WERI-Rb-1 (cell line): ENCODE measurements around the gene SLC18A2.

Experiments used
- DNase-seq: peaks from one replicate; pipeline ENCODE4 v3.0.0-alpha.2; 2020
- H3K27ac ChIP-seq: fragments of 250-450 bp; sonication (Bioruptor Pico); 2 replicates; pipeline ENCODE4 v1.5.1; 2020; ENCODE audit warnings: mild to moderate bottlenecking, moderate library complexity
- H3K27me3 ChIP-seq: fragments of 250-450 bp; sonication (Bioruptor Pico); 2 replicates; pipeline ENCODE4 v1.5.1; 2021; ENCODE audit warnings: mild to moderate bottlenecking, low read depth, moderate library complexity; ENCODE audit not compliant: insufficient read depth, severe bottlenecking
- H3K36me3 ChIP-seq: fragments of 250-450 bp; sonication (Bioruptor Pico); 2 replicates; pipeline ENCODE4 v1.5.1; 2020; ENCODE audit warnings: mild to moderate bottlenecking, moderate library complexity
- H3K4me3 ChIP-seq: 2 replicates; pipeline ENCODE4 v1.5.1; 2011; ENCODE audit warnings: low read depth, mild to moderate bottlenecking, control low read depth, low read length
- H3K9me3 ChIP-seq: fragments of 250-450 bp; sonication (Bioruptor Pico); 2 replicates; pipeline ENCODE4 v1.5.1; 2021; ENCODE audit warnings: mild to moderate bottlenecking, moderate library complexity; ENCODE audit not compliant: severe bottlenecking
- CTCF ChIP-seq: IDR thresholded peaks from 2 replicates; pipeline ENCODE4 v1.5.1; 2011; ENCODE audit warnings: low read depth, mild to moderate bottlenecking, control low read depth, inconsistent platforms, low read length

Gene SLC18A2

DNA sequence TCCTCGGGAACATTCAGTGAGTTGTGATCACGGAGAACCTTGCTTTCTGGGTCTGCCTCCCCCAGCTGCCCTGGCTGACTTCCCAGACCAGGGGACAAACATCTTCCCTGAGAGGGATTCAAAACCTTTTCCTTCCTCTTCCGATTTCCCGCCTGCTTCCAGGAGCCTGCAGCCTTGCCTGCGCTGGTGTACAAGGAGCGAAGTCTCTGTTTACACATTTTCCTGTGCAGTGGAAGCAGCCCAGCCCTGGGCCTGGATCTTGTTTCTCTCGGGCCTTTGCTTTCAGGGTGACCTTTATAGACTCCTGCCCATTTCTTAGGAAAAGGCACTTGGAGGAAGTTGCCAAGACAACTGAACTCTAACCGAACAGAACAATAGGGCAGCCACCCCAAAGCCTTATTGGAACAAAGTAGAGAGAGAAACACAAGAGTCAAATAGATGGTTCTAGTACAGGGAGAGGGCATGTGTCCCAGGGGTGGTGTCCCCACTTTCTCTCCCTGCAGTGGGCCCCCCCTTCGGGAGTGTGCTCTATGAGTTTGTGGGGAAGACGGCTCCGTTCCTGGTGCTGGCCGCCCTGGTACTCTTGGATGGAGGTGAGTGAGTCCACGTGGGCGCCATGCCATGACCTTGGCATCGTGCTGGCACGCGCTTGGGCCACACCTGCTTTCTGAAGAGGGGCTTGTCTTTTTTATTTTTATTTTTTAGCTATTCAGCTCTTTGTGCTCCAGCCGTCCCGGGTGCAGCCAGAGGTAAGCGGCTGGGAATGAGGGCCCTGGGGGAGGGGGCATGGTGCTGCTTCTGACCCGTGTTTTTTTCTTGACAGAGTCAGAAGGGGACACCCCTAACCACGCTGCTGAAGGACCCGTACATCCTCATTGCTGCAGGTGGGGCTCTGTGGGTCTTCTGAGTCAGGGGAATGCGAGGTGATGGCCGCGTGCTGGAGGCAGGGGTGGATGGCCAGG lies 14.1 kb downstream of the SLC18A2 start:
- no peaks in the 10 kb centered on the region for H3K36me3 ChIP-seq
- H3K27ac ChIP-seq = no peak overlapping the region
- peaks cover 5% of the 10 kb centered on the region for H3K27me3 ChIP-seq
- H3K9me3 ChIP-seq = no peaks in the 10 kb centered on the region
- TF ChIP-seq CTCF = no peak
- DNase-seq = no peak
- no peak overlapping the region for H3K4me3 ChIP-seq

GRCh38 chr10:117255835-117256460 lies 15.0 kb downstream of the SLC18A2 start:
- H3K27ac ChIP-seq = no peak overlapping the region
- H3K9me3 ChIP-seq = no peaks in the 10 kb centered on the region
- no peak for TF ChIP-seq CTCF
- DNase-seq = no peak
- H3K4me3 ChIP-seq = no peak overlapping the region
- peaks cover 3% of the 10 kb centered on the region for H3K27me3 ChIP-seq
- H3K36me3 ChIP-seq = no peaks in the 10 kb centered on the region

GRCh38 chr10:117256910-117257309 lies 16.0 kb downstream of the SLC18A2 start:
- Histone ChIP-seq H3K9me3 (no peaks in the 10 kb centered on the region), H3K36me3 (no peaks in the 10 kb centered on the region), H3K4me3 (no peak overlapping the region), H3K27me3 (peaks cover 3% of the 10 kb centered on the region), H3K27ac (no peak overlapping the region)
- DNase-seq = no peak
- no peak for TF ChIP-seq CTCF

DNA sequence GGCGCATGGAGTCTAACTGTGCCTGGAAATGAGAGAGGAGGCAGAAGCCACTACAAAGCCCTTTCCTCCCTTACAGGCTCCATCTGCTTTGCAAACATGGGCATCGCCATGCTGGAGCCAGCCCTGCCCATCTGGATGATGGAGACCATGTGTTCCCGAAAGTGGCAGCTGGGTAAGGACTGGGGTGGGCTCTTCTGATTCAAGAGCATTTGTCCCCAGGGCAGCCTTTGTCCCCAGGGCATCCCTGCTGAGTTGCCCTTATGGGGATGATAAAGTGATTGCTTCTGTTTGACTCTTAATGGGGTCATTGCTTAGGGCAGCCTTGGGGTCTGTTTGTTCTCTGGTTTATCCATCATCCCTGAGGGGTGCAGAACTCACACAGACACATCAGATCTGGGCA lies 16.8 kb downstream of the SLC18A2 start:
- Histone ChIP-seq H3K27me3 (peaks cover 3% of the 10 kb centered on the region), H3K4me3 (no peak overlapping the region), H3K27ac (no peak overlapping the region), H3K9me3 (no peaks in the 10 kb centered on the region), H3K36me3 (no peaks in the 10 kb centered on the region)
- no peak for DNase-seq
- TF ChIP-seq CTCF = no peak

DNA sequence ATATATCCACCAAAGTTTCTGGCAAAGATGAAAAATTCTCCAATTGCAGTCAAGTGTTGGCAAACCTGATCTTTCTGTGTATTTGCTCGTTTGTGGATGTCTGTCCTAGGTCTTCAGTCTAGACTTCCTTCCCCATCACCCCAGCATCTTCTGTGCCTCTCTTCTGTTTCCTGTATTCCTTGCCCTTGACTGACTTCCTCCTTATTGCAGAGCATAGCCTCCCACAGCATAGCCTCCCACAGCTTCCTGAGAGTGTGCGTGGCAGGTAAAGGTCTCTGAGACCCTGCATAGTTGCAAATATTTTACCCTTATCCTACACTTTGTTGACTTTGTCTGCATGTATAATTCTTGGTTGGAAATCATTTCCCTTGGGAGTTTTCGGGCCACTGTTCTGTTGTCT lies 18.4 kb downstream of the SLC18A2 start:
- TF ChIP-seq CTCF = no peak

More for the DNA sequence above, 18.4 kb downstream of the SLC18A2 start:
- no peak overlapping the region for H3K4me3 ChIP-seq
- no peak for DNase-seq
- no peaks in the 10 kb centered on the region for H3K9me3 ChIP-seq
- H3K27ac ChIP-seq = no peak overlapping the region
- H3K27me3 ChIP-seq = peaks cover 3% of the 10 kb centered on the region
- H3K36me3 ChIP-seq = no peaks in the 10 kb centered on the region
